ENCODE measurements around the gene GLT1D1.

GRCh38 chr12:128903236-128903635 lies 50.0 kb downstream of the GLT1D1 start:
- TF ChIP-seq, protein P1, sequence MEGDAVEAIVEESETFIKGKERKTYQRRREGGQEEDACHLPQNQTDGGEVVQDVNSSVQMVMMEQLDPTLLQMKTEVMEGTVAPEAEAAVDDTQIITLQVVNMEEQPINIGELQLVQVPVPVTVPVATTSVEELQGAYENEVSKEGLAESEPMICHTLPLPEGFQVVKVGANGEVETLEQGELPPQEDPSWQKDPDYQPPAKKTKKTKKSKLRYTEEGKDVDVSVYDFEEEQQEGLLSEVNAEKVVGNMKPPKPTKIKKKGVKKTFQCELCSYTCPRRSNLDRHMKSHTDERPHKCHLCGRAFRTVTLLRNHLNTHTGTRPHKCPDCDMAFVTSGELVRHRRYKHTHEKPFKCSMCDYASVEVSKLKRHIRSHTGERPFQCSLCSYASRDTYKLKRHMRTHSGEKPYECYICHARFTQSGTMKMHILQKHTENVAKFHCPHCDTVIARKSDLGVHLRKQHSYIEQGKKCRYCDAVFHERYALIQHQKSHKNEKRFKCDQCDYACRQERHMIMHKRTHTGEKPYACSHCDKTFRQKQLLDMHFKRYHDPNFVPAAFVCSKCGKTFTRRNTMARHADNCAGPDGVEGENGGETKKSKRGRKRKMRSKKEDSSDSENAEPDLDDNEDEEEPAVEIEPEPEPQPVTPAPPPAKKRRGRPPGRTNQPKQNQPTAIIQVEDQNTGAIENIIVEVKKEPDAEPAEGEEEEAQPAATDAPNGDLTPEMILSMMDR (IDR thresholded peaks at IDR 0.05) = no peak
- TF ChIP-seq POLR2A (IDR thresholded peaks at IDR 0.05) = no peak

Measured in body of pancreas (tissue), 4 donors.